COLO829 (cell line): Measurements from ENCODE around the gene NR2F1-AS1.
A peak's percentile ranks its signal among the peaks of the same experiment; 100 is the strongest.

ENCODE experiments used
- DNase-seq: peaks from one replicate; pipeline ENCODE4 v3.0.0; 2012; ENCODE audit warnings: low spot score

Gene NR2F1-AS1

DNA sequence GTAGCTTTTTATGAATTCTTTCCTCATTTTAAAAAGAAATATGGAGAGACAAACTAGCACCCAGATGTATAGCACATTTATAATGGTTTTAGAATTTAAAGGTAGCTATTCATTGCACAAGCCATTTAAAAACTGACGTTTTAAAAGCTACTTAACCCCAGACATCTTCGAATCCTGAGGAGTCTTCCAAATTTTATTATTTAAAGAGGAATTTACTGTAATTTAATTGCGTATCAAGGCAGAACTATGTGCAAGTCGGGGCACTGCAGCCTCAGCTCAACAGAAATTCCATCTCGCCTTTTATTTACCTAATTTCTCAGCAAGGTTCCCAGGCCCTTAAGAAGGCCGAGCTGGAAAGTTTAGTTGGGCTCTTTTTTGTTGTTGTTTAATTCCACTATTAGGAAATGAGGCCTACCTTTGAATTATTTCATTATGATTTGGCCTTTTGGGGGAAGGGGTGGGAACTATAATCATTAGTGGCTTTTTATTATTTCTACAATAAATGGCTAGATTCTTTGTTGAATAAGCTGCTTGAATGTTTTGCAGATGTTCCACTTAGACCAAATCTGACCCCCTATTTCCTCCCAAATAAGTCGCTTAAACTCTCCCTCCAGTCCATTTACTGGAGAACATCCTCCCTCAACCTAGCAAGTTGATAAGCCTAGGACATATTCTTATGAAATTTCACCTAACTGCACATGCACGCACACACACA is 22.2 kb upstream of the NR2F1-AS1 start:
- DNase-seq = no peak

DNA sequence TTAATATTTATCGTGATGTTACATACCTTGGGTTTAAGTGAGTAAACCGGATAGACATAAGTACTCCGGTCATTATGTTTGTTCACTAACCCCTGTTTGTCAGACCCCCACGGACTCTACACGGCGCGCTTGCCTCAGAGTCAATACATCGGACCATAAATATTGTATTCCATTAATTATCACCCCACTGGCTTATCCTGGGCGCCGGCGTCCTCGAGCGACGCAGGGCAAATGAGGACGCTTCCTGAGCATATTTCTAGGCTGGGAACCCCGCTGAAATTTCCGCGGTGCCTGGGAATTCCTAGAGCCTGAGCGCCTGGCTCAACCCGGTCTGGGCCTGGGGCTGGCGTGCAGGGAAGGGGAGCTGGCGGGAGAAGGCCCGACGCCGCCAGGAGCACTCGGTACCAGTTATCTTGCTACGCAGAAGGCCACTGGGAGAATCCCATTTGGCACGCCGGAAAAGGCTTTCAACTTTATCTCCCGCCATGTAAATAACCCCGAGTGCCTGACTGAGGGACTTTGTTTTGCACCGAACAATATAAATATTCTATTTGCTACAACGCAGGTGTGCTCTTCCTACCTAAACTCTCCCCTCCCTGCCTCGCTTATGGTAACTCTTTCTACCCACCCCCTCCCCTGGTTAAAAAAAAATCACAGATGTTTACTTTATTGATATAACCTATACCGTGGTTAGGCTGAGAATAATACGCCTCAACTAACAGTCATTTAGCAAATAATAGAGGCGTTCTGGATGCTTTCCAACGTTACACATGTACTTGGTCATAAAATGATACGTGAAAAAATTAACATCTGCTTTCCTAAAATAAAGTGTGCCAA is 21.4 kb upstream of the NR2F1-AS1 start:
- DNase-seq = no peak

GRCh38 chr5:93601802-93602155 is 20.8 kb upstream of the NR2F1-AS1 start:
- DNase-seq = no peak

DNA sequence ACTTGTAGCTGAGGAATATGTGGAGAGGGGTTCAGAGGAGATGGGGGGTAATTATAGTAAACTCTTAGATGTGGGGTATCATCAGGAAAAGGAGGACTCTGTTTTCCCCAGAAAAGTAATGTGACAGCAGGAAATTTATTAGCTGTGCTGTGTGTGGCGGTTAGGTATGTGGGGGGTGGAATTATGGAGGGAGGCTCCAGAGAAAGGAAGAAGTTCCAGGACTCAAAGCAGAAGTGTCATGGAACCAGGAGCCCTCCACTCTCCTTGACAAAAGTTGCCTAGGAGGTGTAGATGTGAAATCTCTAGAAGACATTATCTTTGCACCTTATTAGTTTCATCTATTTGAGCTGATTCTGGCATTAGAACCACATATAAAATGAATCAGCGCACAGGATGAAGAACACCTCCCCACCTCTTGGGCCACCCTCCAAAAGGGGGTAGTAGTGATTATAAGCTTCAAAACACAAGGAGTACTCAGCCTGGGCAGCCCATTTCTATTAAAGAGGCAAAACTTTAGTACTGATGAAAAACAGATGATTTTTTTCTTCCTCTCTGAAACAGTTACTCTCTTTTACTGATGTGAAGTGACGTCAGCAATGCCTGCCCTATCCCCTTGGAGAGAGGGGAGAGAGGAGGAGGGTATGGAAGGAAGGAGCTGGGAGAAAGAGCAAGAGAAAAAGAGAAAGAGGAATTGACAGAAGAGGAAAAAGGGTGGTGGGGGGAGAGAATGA is 20.2 kb upstream of the NR2F1-AS1 start:
- DNase-seq = no peak

DNA sequence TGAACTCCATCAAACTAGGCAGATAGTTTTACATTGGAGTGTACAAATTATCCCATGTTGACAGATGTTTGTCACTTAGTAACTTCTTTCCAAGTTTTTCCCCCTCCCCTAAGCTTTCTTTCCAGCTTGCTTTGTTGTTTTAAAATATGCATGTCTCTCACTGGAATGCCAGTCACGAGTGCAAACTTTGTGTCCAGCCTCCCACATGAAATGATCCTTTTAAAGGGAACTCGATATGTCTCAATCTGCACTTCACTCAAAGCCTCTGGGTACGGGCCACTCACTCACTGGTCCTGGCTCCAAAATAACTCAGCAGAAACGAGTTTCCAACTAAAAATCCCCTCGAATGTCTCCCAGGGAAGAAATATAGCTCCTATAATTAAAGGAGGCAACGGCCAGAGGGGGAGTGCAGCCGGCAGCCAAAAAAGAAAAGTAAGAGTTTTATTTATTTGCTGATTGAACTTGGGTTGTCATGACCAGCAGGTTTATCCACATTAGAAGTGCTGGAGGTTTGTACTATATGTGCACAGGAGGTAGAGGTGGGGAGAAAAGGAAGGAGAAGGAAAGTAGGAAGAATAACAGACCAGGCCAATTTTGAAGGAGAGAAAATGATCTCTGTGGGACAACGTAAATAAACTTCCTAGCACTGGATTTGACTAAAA is 19.5 kb upstream of the NR2F1-AS1 start:
- DNase-seq = peak; percentile 40

- DNase-seq = no peak
Observed at GRCh38 chr5:93599399-93600120, 18.5 kb upstream of the NR2F1-AS1 start.

- no peak for DNase-seq
Observed at GRCh38 chr5:93599001-93599379, 18.0 kb upstream of the NR2F1-AS1 start.

DNA sequence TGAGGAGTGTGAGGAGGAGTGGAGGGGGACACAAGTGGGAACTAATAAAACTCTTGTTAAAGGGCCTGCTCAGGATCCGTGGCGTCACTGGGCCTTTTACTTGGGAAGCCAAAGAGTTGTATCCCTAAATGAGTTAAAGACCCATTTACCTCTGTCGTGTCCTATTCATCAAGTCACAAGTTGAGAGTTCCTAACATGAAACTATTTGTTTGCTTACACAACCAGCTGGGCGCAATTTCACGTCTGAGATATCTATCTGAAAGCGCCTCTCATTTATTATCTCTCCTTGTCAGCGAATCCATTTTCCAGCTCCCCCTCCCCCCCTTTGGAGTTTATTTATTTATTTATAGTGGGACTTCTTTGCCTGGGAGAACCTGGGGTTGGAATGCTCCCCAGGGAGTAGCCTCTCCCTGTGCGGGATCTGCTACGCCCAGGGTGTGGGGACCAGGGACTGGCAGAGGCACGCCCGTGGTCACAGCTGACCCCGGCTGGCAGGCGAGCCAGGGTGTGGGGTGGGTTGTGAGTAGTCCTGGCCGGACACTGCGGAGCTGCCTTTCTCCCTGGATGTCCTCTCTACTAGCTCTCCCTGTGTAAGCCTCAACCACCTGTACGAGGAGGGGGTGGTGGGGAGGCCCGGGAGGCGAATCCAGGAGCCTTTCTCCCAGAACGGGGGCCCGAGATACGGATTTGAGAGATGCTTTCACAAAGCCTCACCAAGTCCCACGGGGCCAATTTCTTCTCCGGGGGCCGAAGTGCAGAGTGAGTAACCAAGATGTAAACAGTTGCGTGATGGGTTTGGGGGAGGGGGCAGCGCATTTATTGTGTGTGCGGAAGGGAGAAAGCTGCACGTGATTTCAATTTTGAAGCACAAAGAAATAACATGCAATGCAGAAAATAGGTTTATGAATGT is 17.3 kb upstream of the NR2F1-AS1 start:
- DNase-seq = no peak

DNA sequence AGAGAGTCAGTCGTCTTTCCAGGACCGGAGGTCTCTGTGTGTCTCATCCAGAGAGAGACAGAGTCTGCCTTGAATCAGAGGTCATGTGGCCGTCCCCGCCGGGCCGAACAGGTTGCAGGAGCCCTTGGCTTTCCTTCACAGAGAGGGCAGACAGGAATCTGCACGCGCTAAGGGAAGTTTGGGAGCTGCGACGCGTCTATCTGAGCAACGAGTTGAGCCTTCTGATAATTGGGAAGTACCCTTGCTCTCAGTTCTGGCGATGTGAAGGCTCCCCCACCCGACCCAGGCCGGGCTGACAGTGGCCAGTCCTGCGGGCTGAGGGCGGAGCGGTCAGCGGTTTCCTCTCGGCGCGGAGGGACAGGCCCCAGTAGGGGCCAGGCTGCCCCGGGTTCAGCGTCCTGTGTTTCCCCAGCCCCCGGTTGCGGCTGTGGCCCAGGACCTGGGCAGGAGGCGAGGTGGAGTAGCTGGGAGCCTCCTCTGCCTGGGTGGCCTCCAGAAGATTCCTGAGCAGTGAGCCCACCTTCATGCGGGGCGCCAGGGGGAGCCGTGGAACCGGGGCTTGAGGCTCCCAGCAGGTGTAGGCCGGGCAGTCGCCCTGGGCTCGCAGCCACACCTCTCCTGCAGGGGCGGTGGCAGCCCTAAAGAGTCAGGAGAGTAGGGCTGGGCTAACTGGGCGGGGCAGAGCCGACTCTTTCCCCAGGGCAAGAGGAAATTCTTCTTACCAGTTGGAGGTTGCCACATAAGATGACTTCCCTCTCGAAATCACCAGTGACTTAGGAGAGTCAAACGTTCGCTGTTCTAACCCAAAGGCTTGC is 15.9 kb upstream of the NR2F1-AS1 start:
- no peak for DNase-seq

GRCh38 chr5:93596310-93596675 is 15.3 kb upstream of the NR2F1-AS1 start:
- DNase-seq = no peak

GRCh38 chr5:93595420-93596147 is 14.6 kb upstream of the NR2F1-AS1 start:
- no peak for DNase-seq

- no peak for DNase-seq
Observed at GRCh38 chr5:93594591-93595419, 13.8 kb upstream of the NR2F1-AS1 start.

- no peak for DNase-seq
Observed at GRCh38 chr5:93593476-93594131, 12.6 kb upstream of the NR2F1-AS1 start.

DNA sequence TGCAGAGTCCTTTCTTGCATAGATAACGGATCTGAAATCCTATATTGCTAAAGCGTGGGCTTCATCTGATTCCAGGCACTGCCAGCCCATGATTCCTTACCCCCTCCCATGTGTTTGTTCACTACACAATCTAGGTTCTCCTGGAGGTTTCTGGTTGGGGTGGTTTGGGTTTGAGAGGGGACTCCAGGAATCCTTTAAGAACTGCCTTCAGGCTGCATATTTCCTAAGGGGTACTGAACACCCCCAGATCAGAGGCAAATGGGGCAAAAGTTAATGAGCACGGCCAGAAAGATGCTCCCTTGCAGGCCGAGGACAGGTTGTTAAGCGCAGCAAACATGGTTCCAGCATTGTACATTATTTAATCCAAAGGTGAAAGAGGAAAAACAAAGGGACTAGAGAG is 11.9 kb upstream of the NR2F1-AS1 start:
- no peak for DNase-seq

DNA sequence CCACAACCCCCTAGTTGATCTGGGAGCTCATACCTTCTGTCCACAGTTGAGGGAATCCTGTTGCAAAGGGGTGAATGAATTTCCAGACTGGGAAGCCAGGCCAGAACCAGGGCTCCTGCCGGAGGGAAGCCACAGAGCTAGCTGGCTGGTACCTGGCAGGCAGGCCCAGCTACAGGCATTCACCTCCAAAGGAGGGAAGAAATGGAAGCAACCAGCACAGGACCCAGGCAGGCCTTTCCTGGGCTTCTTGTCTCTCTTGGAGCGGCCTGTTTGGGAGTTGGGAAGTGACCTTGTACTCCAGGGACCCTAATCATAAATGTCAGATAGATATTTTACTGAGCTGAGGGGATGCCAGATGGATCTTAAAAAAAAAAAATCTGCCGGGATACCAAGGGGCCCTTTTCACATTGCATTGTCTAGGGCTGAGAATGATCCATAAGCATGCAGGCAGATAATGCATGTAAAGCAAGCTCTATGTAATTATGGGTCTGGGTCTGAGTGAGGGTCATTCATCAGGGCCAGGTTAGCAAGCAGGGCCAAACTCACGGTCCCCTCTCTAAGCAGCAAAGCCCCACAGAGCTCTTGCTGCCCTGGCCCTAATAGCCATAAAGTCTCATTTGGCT is 10.4 kb upstream of the NR2F1-AS1 start:
- no peak for DNase-seq

DNA sequence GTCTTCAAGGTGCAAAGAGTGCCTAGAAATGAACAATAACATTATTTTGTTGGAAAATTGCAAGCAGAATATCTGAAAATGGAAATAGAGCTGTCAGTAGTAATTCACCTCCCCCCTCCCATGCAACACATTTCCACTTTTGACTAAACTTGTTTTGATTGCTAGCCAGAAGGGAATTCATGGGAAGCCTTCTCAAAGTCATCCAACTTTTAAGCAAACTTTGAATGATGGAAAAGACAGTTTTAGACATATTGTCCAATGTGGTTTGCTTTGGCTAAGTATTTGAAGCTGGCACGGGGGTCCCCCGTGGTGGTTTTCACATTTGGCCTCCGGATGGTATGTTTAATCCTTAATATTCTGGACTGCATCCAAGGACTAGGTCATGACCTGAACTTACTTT is 9.5 kb upstream of the NR2F1-AS1 start:
- no peak for DNase-seq

GRCh38 chr5:93589829-93590215 is 8.8 kb upstream of the NR2F1-AS1 start:
- no peak for DNase-seq
